SK-N-SH treated with all-trans-retinoic acid at 6 μM for 48 hours (cell line): ENCODE measurements around the gene TTC34.

Source experiments
- ARNTL ChIP-seq: fragments of 450-650 bp; formaldehyde crosslinking; IDR thresholded peaks from 2 replicates; pipeline ENCODE4 v1.5.0; 2020; ENCODE audit warnings: low read depth, mild to moderate bottlenecking, moderate library complexity, borderline replicate concordance
- GLIS3 ChIP-seq: fragments of 250-450 bp; sonication (Bioruptor Pico); IDR thresholded peaks from 2 replicates; pipeline ENCODE4 v1.5.0; 2020; ENCODE audit warnings: mild to moderate bottlenecking, moderate library complexity
- ZFP3 ChIP-seq: fragments of 250-450 bp; sonication (Bioruptor Pico); IDR thresholded peaks from 2 replicates; pipeline ENCODE4 v1.5.0; 2020; ENCODE audit warnings: mild to moderate bottlenecking, moderate library complexity

DNA sequence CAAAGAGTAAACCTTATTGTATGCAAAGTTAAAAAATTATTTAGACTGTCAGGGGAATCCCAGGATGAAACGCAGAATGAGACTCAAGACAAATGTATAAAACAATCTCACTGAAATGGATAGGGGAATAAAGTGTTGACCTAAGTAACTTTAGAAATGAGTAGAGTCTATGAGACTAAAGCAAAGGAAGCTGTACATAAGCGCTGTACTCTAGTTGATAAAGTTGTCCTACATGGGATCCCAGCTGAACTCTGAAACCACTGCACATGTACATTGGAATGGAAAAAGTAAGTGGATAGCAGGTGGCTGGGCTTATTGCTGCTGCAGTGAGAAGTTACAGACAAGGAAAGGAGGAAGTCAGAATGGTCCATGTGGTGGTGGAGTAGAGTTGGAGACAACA lies 187.3 kb downstream of the TTC34 start:
- TF ChIP-seq ZFP3 (CRISPR knock-in tag) (no peak), GLIS3 (CRISPR knock-in tag) (no peak), ARNTL (CRISPR knock-in tag) (no peak)
